DMS53 treated with DMSO at 0.1 percent for 48 hours (cell line): ENCODE data around the gene LRRC55.

Experiments
- DNase-seq: peaks from one replicate; lab custom pipeline; 2025; ENCODE audit not compliant: unreplicated experiment; lab: John Stamatoyannopoulos, UW

Gene LRRC55

GRCh38 chr11:57199330-57199729 is 17.6 kb downstream of the LRRC55 start:
- no peak for DNase-seq

- no peak for DNase-seq
These were observed 19.2 kb downstream of the LRRC55 start for GRCh38 chr11:57200917-57201316.

GRCh38 chr11:57202281-57202680 is 20.5 kb downstream of the LRRC55 start:
- no peak for DNase-seq

- no peak for DNase-seq
These were observed 21.6 kb downstream of the LRRC55 start for GRCh38 chr11:57203359-57203758.

GRCh38 chr11:57203882-57204480 is 22.2 kb downstream of the LRRC55 start:
- no peak for DNase-seq

GRCh38 chr11:57205041-57205641 is 23.4 kb downstream of the LRRC55 start:
- no peak for DNase-seq

- DNase-seq: no peak
These were observed 25.4 kb downstream of the LRRC55 start for GRCh38 chr11:57207168-57207567.

GRCh38 chr11:57210781-57211180 is 29.0 kb downstream of the LRRC55 start:
- DNase-seq: no peak

- no peak for DNase-seq
These were observed 31.8 kb downstream of the LRRC55 start for GRCh38 chr11:57213342-57214097.

- DNase-seq: no peak
These were observed 32.3 kb downstream of the LRRC55 start for GRCh38 chr11:57214098-57214417.

GRCh38 chr11:57214494-57214893 is 32.7 kb downstream of the LRRC55 start:
- no peak for DNase-seq

- DNase-seq: no peak
These were observed 34.7 kb downstream of the LRRC55 start for GRCh38 chr11:57216463-57216862.

- no peak for DNase-seq
These were observed 35.3 kb downstream of the LRRC55 start for GRCh38 chr11:57217053-57217452.

GRCh38 chr11:57219021-57219627 is 37.4 kb downstream of the LRRC55 start:
- DNase-seq: no peak

- no peak for DNase-seq
These were observed 40.5 kb downstream of the LRRC55 start for GRCh38 chr11:57222239-57222638.

- DNase-seq: no peak
These were observed 41.8 kb downstream of the LRRC55 start for GRCh38 chr11:57223601-57224000.

- DNase-seq: no peak
These were observed 42.4 kb downstream of the LRRC55 start for GRCh38 chr11:57224128-57224527.

- DNase-seq: peak; percentile 1
These were observed 42.8 kb downstream of the LRRC55 start for GRCh38 chr11:57224537-57224936.

GRCh38 chr11:57228600-57228999 is 46.8 kb downstream of the LRRC55 start:
- DNase-seq: no peak

GRCh38 chr11:57230316-57230715 is 48.6 kb downstream of the LRRC55 start:
- no peak for DNase-seq

- DNase-seq: no peak
These were observed 49.2 kb downstream of the LRRC55 start for GRCh38 chr11:57230791-57231538.
